GM18909 (cell line): ENCODE measurements around the gene KIF6.

Experiments used
- ATAC-seq: cut with Tn5 transposase; IDR thresholded peaks from one replicate; pipeline ENCODE4 v1.9.1; 2021; ENCODE audit warnings: mild to moderate bottlenecking; ENCODE audit not compliant: unreplicated experiment, poor library complexity

KIF6 gene

GRCh38 chr6:39430871-39431523 is 294.2 kb downstream of the KIF6 start:
- ATAC-seq, result no peak

DNA sequence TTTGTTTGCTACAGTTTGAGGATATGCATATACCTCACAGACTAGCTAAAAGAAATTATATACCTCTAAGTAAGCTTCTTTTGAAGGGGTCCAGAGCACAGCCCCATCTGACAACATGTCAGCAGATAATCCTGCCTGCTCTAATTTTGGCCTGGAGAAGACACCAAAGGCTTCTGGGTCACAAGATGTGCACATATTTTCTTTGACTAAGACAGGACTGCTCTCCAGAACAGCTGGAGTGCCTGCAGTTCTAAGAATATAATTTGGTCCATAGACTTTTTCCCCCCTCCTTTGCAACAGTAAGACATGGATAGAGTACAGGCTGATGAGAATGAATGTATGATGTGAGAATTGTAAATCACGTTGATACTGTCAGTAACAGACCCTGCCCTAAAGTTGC is 294.8 kb downstream of the KIF6 start:
- no peak for ATAC-seq

GRCh38 chr6:39428816-39429215 is 296.4 kb downstream of the KIF6 start:
- no peak for ATAC-seq

DNA sequence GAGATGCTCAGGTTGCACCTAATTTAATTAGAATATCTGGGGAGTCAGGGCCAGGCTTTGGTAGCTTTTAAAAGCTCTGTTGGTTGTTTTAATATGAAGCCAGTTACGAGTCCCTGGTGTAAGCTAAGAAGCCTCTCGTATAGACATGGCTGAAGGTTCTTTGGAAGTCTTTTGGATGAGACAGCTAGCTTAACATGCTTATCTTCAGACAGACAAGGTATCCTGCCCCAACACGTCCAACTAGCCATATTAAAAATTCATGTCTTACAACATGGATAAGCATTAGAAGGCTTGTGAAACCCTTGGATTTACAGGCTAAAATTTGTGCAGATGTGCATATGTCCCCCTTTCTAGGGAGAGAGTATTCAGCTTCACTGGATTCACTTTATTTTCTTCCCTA is 297.1 kb downstream of the KIF6 start:
- no peak for ATAC-seq

- ATAC-seq, result no peak
These were observed 299.1 kb downstream of the KIF6 start for GRCh38 chr6:39426073-39426456.

- no peak for ATAC-seq
These were observed 299.7 kb downstream of the KIF6 start for GRCh38 chr6:39425346-39426072.

DNA sequence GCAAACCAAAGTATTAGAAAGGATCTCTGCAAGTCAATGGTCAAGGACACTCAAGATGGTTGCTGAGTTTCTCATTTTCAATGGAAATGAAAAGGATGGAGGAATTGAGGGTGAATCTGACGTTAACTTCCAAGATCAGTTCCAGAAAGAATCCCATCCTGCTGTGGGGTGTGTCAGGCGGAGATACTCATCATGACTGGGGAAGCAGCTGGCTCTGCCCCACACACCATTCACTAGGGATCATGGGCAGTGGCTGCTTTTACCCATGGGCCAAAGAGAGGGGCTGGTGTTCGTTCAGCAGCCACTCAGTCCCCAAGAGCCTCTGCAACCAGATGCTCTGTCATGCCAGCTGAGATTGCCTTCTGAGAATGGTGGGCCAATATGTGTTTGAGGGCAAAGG is 300.4 kb downstream of the KIF6 start:
- ATAC-seq, result no peak

DNA sequence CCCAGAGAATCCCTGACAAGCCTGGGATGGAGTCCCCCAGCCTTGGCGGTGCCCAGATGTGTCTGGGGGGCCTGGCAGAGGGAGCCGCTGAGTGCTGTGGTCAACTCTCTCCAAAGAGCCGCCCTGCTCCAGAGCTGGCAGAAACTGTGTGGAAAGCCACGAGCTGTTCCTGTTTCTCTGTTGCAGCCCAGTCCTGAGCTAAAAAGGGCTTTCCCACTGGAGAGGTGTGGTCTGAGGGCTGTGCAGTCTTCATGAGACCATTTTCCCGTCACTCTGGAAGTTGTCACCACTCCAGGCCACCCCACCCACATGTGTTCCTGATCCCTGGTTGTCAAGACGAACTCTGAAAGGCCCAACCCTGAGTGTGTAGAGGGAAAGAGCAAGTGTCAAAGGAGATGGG is 303.0 kb downstream of the KIF6 start:
- ATAC-seq, result no peak

DNA sequence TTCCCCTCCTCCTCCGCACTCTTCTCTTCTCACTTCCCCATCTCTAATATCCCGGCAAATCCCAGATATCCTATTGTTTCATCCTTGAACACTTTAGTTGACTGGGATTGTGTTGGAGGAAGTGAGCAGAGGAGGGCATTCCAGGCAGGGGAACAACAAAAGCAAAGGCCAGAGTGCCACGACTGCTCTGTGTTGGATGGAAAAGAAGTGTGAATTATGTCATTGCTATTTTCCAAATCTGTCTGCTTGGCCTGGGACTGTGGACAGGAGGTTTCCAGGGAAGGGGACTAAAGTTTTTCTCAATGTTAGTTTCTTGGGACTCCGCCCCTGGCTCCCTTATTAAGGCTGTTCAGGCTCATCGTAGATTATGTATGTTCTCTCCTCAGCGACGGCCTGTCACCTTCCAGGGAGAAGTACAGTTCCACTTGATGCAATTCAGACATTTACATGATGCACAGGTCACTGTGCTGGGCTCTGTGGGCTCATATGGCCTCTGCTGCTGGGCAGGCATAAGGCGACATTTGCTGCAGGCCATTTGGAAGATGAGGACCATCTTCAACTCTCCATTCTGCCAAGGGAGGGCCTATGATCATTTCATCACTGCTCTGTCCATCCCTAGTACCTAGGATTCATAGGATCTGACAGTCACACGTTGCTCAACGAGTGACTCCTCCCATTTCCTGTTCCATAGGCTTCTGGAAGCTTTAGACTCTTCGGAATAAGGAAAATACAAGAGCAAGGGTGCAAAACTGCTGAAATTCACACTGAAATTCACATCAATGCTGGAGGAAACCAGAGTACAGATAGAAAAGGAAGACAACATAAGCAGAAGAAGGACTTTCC is 303.6 kb downstream of the KIF6 start:
- ATAC-seq, result no peak

DNA sequence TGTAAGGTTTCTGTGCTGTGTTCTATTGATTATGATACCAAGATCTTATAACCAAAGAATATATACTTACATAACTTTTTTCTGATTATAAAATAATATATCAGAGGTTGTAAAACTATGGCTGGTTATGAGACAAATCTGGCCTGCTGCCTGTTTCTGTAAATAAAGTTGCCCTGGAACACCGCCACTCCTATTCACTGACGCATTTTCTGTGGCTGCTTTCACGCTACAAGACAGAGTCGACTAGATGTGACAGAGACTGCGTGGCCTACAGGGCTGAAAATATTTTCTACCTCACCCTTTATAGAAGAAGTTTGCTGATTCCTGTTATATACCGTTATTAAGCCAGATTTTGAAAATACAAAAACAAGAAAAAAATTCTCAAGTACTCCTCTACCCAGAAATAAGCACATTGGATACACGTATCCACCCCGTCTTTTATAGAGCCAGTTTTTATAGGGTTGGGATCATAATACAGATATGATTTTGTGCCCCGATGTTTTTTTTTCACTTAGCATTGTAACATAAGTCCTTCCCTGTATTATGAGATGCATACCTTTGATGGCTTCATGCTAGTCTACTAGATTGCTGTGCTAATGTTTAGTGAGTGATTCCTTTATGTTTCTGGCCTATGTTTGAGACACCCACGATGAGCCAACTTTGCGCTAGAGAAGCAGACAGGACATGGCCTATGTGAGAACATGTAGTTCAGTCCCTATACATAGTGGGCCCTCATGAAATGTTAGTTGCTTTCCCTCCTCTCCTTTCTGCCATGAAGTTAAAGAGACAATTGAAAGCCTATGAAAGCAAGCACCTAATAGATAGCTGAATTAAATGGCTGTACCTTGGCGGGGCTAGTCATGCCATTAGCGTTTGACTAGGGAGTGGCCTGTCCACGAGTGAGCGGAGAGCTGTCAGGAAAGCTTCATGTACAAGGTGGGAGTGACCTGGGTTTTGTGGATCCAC is 304.6 kb downstream of the KIF6 start:
- no peak for ATAC-seq

- no peak for ATAC-seq
These were observed 305.6 kb downstream of the KIF6 start for GRCh38 chr6:39419607-39420006.

GRCh38 chr6:39417440-39417839 is 307.8 kb downstream of the KIF6 start:
- no peak for ATAC-seq

DNA sequence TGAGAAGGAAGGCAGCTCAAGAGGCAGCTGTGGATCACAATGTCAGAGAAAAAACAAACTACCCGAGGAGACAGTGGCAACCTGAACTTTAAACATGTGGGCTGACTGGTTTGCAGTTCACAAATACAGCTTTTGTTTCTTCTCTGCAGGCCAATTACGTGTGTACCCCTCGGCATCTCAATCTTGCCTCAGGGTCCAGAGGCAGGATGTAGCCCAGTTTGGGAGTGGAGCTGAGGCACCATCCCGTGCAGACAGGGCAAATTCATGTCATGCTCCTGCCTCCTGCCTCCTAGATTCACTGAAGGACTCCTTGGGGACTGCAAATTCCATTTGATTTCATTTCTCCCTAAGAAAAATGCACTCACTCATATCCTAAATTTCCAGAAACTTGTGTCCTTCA is 308.5 kb downstream of the KIF6 start:
- no peak for ATAC-seq

DNA sequence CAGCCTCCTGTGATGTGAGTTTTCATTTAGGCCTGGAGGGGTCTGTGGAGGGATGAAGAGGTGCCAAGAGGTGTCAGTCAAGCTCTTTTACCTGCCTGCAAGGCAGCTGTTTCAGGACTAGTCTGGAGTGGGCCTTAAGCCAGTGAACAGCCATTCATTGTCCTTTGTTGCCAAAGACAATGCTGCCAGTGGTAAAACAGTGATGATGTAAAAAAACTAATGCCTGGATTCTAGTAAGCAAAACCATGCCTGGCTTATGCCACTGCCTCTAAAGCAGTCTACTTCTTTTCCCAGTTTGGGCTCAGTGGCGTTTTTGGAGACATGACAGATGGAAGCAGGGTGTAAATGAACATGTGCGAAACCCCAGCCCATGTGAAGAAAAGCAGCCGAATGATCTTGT is 309.2 kb downstream of the KIF6 start:
- no peak for ATAC-seq

- ATAC-seq, result no peak
These were observed 309.7 kb downstream of the KIF6 start for GRCh38 chr6:39415482-39415881.

DNA sequence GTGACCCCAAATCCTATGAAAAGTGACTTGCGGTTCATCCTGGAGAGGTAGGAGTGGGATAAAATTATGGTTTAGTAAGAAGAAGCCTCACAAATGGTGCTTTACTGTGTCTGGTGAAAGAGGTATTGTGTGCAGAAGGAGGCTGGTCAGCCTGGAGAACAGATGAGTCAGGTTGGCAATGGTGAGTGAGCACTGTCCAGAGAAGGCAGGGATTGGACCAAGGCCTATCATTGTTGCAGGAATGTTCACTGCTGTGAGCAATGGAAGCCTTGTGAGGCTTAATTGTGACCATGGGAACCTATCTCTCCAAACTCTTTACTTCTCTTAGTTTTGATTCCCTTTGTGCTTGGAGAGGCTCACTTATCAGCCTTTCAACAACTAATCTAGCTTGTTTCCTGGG is 313.7 kb downstream of the KIF6 start:
- ATAC-seq, result no peak

GRCh38 chr6:39411001-39411400 is 314.2 kb downstream of the KIF6 start:
- no peak for ATAC-seq

GRCh38 chr6:39409889-39410288 is 315.3 kb downstream of the KIF6 start:
- ATAC-seq, result no peak

GRCh38 chr6:39407446-39407993 is 317.7 kb downstream of the KIF6 start:
- ATAC-seq, result peak; percentile 67

DNA sequence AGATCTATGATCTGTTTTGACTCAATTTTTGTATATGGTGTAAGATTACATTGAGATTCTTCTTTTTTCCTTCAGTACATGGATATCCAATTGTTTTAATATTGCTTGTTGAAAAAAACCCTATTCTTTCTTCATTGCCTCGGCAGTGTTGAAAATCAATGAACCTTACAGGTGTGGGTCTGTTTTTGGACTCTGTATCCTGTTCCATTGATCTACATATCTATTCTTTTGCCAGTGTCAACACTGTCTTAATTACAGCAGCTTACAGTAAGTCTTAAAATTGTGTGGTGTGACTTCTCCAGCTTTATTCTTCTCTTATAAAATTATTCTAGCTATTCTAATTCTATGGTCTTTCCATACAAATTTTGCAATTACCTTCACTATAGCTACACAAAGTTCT is 320.9 kb downstream of the KIF6 start:
- ATAC-seq, result no peak
